Naive thymus-derived CD4-positive, alpha-beta T cell (primary cell): ENCODE results near the gene APC. TPM values are rescaled to one million over a fixed set of nuclear protein-coding genes. Genes with fewer than 3 reads are reported as not detected.
"Not testable (repeated sequence)": the region's sequence is repeated elsewhere in the genome, so short reads cannot be mapped to it uniquely, and the experiment has no call there.

Experiments
- ATAC-seq: fragments of 150-1000 bp; cut with Tn5 transposase; 2 replicates; pipeline ENCODE4 v1.10.0; 2021; ENCODE audit warnings: mild to moderate bottlenecking, moderate library complexity
- CTCF ChIA-PET: fragments of 350-600 bp; sonication (Branson Sonifier 250); formaldehyde crosslinking; loops from one replicate; lab custom pipeline; 2021; ENCODE audit warnings: antibody characterized with exemption; lab: Charles Lee
- POLR2A ChIA-PET: fragments of 350-600 bp; sonication (Branson Sonifier 250); formaldehyde crosslinking; loops from one replicate; lab custom pipeline; 2021; ENCODE audit warnings: antibody characterized with exemption, inconsistent platforms; lab: Charles Lee
- DNase-seq, 9 donors: peaks; one replicate each; pipeline versions ENCODE4 v3.0.0 to v3.0.0-alpha.2; 2020 to 2022; ENCODE audit warnings: mixed read lengths in 1 of 9
- H3K27ac ChIP-seq: one replicate; pipeline ENCODE4 v1.7.0; 2013; ENCODE audit warnings: mild to moderate bottlenecking, low read depth, low read length, moderate library complexity
- H3K27me3 ChIP-seq, 2 donors: one replicate each; pipeline ENCODE4 v1.7.0; 2013; ENCODE audit warnings: low read length in 2 of 2, mild to moderate bottlenecking in 2 of 2, moderate library complexity in 2 of 2; ENCODE audit not compliant: control insufficient read depth in 2 of 2, insufficient read depth in 2 of 2
- H3K36me3 ChIP-seq, 3 experiments: 1 replicate in 2 of 3; 2 replicates in 1 of 3; pipeline ENCODE4 v1.7.0; 2013; ENCODE audit warnings: low read length in 3 of 3, mild to moderate bottlenecking in 3 of 3, moderate library complexity in 1 of 3; ENCODE audit not compliant: insufficient read depth in 3 of 3, control insufficient read depth in 2 of 3
- H3K4me1 ChIP-seq, 2 donors: one replicate each; pipeline ENCODE4 v1.7.0; 2013; ENCODE audit warnings: low read length in 2 of 2, mild to moderate bottlenecking in 2 of 2, moderate library complexity in 1 of 2; ENCODE audit not compliant: control insufficient read depth in 2 of 2, insufficient read depth in 2 of 2
- H3K4me3 ChIP-seq: 2 replicates; pipeline ENCODE4 v1.7.0; 2013; ENCODE audit warnings: mild to moderate bottlenecking, low read length
- H3K9me3 ChIP-seq, 3 experiments: 1 replicate in 2 of 3; 2 replicates in 1 of 3; pipeline ENCODE4 v1.7.0; 2013; ENCODE audit warnings: low read length in 3 of 3; ENCODE audit not compliant: control insufficient read depth in 2 of 3
- H3K27ac Mint-ChIP-seq, 9 donors: one replicate each; pipeline ENCODE4 v1.8.0; 2020 to 2022; ENCODE audit warnings: mixed read lengths in 9 of 9, mild to moderate bottlenecking in 8 of 9, moderate library complexity in 5 of 9, inconsistent platforms in 2 of 9
- H3K27me3 Mint-ChIP-seq, 5 donors: one replicate each; pipeline ENCODE4 v1.8.0; 2021 to 2022; ENCODE audit warnings: mixed read lengths in 5 of 5, mild to moderate bottlenecking in 1 of 5
- H3K36me3 Mint-ChIP-seq, 5 donors: one replicate each; pipeline ENCODE4 v1.8.0; 2020 to 2022; ENCODE audit warnings: mixed read lengths in 5 of 5, mild to moderate bottlenecking in 3 of 5, inconsistent platforms in 1 of 5
- H3K4me1 Mint-ChIP-seq, 7 donors: one replicate each; pipeline ENCODE4 v1.8.0; 2020 to 2022; ENCODE audit warnings: mixed read lengths in 7 of 7, mild to moderate bottlenecking in 3 of 7, inconsistent platforms in 1 of 7
- H3K4me3 Mint-ChIP-seq, 10 donors: one replicate each; pipeline ENCODE4 v1.8.0; 2020 to 2022; ENCODE audit warnings: mild to moderate bottlenecking in 10 of 10, mixed read lengths in 10 of 10, moderate library complexity in 6 of 10, inconsistent platforms in 2 of 10
- H3K9me3 Mint-ChIP-seq, 11 donors: one replicate each; pipeline ENCODE4 v1.8.0; 2020 to 2022; ENCODE audit warnings: mixed read lengths in 11 of 11, mild to moderate bottlenecking in 4 of 11, inconsistent platforms in 1 of 11, moderate library complexity in 1 of 11
- intact Hi-C, 2 donors: fragments of 100-400 bp; cut with micrococcal nuclease; formaldehyde crosslinking; loops; one replicate each; pipeline ENCODE4 v1.15.1; 2023
- polyA plus RNA-seq, 2 donors: library from polyadenylated mRNA; unstranded; fragments of 300-500 nt; fragmentation: Illumina TruSeq; gene quantifications; one replicate each; pipeline ENCODE4 v1.2.3, GENCODE V29; 2021
- total RNA-seq, 6 experiments: library from RNA in 5 of 6; stranded (reverse) in 5 of 6; gene quantifications; 1 replicate in 5 of 6; 2 replicates in 1 of 6; pipeline ENCODE4 v1.2.3 and lab custom pipeline; 2021 to 2026

The APC gene
- total and polyA plus RNA-seq, 7 experiments from 2014 or later = 18.8 to 53.2 (median 34.5) TPM

DNA sequence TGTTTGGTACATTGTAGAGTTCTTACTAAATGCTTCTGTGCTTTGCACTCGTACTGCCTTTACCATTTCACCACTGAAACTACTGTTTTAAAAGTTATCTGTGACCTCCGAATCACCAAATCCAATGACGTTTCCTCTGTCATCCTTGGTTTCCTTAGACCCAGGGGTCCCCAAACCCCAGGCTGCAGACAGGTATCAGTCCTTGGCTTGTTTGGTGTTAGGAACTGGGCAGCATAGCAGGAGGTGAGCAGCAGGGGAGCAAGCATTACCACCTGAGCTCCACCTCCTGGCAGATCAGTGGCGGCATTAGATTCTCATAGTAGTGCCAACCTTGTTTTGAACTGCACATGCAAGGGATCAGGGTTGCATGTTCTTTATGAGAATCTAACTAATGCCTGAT is 26.8 kb upstream of the APC start:
- Mint-ChIP-seq H3K4me1 (peaks cover 52 to 92% (median 80%) of the 10 kb centered on the region in 7 donors), H3K36me3 (peaks cover 0 to 13% (median 10%) of the 10 kb centered on the region in 5 donors), H3K9me3 (peaks cover 0 to 4% (median 0%) of the 10 kb centered on the region in 11 donors), H3K27ac (peak overlapping the region in 4 of 9 donors; percentile 36 to 96 (median 88)), H3K27me3 (no peaks in the 10 kb centered on the region), H3K4me3 (peak overlapping the region in 7 of 10 donors; percentile 42 to 93 (median 79))
- H3K27ac ChIP-seq = no peak overlapping the region
- peak in 2 of 9 donors; percentile 10 to 13 for DNase-seq
- H3K4me3 ChIP-seq = no peak overlapping the region
- CTCF ChIA-PET = interaction anchor here (0.9 kb wide), 1 partner anchor 48 kb away, joined by 3 read pairs; no protein-coding TSS in a partner anchor
- ATAC-seq = no peak
- H3K9me3 ChIP-seq = no peaks in the 10 kb centered on the region
- H3K36me3 ChIP-seq = peaks cover 0 to 8% (median 0%) of the 10 kb centered on the region in 3 experiments
- intact Hi-C loops = no loop called here
- no peaks in the 10 kb centered on the region for H3K27me3 ChIP-seq
- H3K4me1 ChIP-seq = peaks cover 29 to 47% of the 10 kb centered on the region in 2 donors
- POLR2A ChIA-PET = interaction anchor here (0.8 to 1.3 kb wide), 5 partner anchors 9 to 265 kb away, joined by 3 to 4 read pairs (median 4); partner anchors contain the start of genes DCP2 and SRP19

- Histone ChIP-seq H3K27me3 (no peaks in the 10 kb centered on the region), H3K36me3 (peaks cover 0 to 8% (median 0%) of the 10 kb centered on the region in 3 experiments), H3K4me1 (peaks cover 29 to 45% of the 10 kb centered on the region in 2 donors), H3K27ac (no peak overlapping the region), H3K4me3 (no peak overlapping the region), H3K9me3 (no peaks in the 10 kb centered on the region)
- no peak for DNase-seq
- intact Hi-C loops = no loop called here
- ChIA-PET CTCF (interaction anchor here (0.7 kb wide), 1 partner anchor 21 kb away, joined by 8 read pairs; no protein-coding TSS in a partner anchor), POLR2A (interaction anchor here (0.7 to 1.3 kb wide), 3 partner anchors 9 to 268 kb away, joined by 3 to 4 read pairs (median 3); no protein-coding TSS in a partner anchor)
- Mint-ChIP-seq H3K27ac (peak overlapping the region in 3 of 9 donors; percentile 9 to 38 (median 24)), H3K9me3 (peaks cover 0 to 4% (median 0%) of the 10 kb centered on the region in 11 donors), H3K4me3 (peak overlapping the region in 7 of 10 donors; percentile 34 to 93 (median 62)), H3K4me1 (peaks cover 48 to 92% (median 78%) of the 10 kb centered on the region in 7 donors), H3K36me3 (peaks cover 0 to 14% (median 10%) of the 10 kb centered on the region in 5 donors), H3K27me3 (no peaks in the 10 kb centered on the region)
- no peak for ATAC-seq
These were observed 26.2 kb upstream of the APC start for GRCh38 chr5:112711436-112711835.

- Histone ChIP-seq H3K4me1 (peaks cover 21 to 38% of the 10 kb centered on the region in 2 donors), H3K9me3 (no peaks in the 10 kb centered on the region), H3K27ac (no peak overlapping the region), H3K27me3 (no peaks in the 10 kb centered on the region), H3K36me3 (no peaks in the 10 kb centered on the region), H3K4me3 (no peak overlapping the region)
- Mint-ChIP-seq H3K4me3 (peak overlapping the region in 2 of 10 donors; percentile 9 to 16), H3K4me1 (peaks cover 39 to 98% (median 81%) of the 10 kb centered on the region in 7 donors), H3K27me3 (no peaks in the 10 kb centered on the region), H3K36me3 (peaks cover 6 to 27% (median 16%) of the 10 kb centered on the region in 5 donors), H3K9me3 (peaks cover 0 to 7% (median 0%) of the 10 kb centered on the region in 11 donors), H3K27ac (no peak overlapping the region)
- CTCF ChIA-PET = interaction anchor here (0.6 kb wide), 1 partner anchor 665 kb away, joined by 3 read pairs; no protein-coding TSS in a partner anchor
- ATAC-seq (no peak), DNase-seq (no peak)
- intact Hi-C loops = no loop called here
- POLR2A ChIA-PET = no interaction called here
These were observed 24.5 kb upstream of the APC start for GRCh38 chr5:112713206-112713605.

- H3K27me3 Mint-ChIP-seq, H3K27ac ChIP-seq, H3K9me3 ChIP-seq, DNase-seq, POLR2A ChIA-PET, H3K4me1 ChIP-seq, H3K4me3 ChIP-seq, ATAC-seq, H3K9me3 Mint-ChIP-seq, H3K36me3 ChIP-seq, intact Hi-C loops, H3K27me3 ChIP-seq, H3K27ac Mint-ChIP-seq, CTCF ChIA-PET: not testable (repeated sequence)
- Mint-ChIP-seq H3K4me3 (peak overlapping the region in 2 of 10 donors; percentile 6 to 27), H3K36me3 (peaks cover 3 to 45% (median 21%) of the 10 kb centered on the region in 5 donors), H3K4me1 (peaks cover 20 to 91% (median 74%) of the 10 kb centered on the region in 7 donors)
These were observed 20.8 kb upstream of the APC start for GRCh38 chr5:112716895-112717294.

- Mint-ChIP-seq H3K4me3 (peak overlapping the region in 2 of 10 donors; percentile 6 to 52), H3K4me1 (peaks cover 15 to 91% (median 74%) of the 10 kb centered on the region in 7 donors), H3K36me3 (peaks cover 2 to 45% (median 18%) of the 10 kb centered on the region in 5 donors), H3K27me3 (no peaks in the 10 kb centered on the region), H3K27ac (no peak overlapping the region), H3K9me3 (peaks cover 0 to 7% (median 0%) of the 10 kb centered on the region in 11 donors)
- ChIA-PET CTCF (no interaction called here), POLR2A (no interaction called here)
- no peak overlapping the region for H3K4me3 ChIP-seq
- H3K4me1 ChIP-seq = no peaks in the 10 kb centered on the region
- no peaks in the 10 kb centered on the region for H3K36me3 ChIP-seq
- ATAC-seq (no peak), DNase-seq (no peak)
- intact Hi-C loops = no loop called here
- H3K27me3 ChIP-seq = no peaks in the 10 kb centered on the region
- H3K9me3 ChIP-seq = no peaks in the 10 kb centered on the region
- no peak overlapping the region for H3K27ac ChIP-seq
These were observed 20.1 kb upstream of the APC start for GRCh38 chr5:112717506-112718082.

DNA sequence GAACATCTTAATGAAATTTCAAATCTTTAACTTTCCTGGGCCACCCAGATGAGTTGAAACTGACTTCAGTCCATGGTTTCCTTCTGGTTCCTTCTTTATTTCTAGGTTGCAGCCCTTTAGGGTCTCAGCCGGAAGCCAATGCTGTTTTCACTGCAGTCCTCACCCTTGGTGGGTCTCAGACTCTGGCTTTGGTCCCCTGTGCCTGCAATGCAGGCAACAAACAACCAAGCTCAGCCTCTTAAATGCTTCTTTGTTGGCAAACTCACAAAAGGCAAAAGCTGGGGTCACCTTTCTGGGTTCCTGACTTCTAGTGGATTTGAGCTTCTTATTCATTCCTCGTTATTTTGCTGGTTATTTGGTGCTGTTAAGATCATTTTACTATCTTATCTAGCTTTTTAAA is 19.3 kb upstream of the APC start:
- ChIA-PET POLR2A (interaction anchor here (0.6 kb wide), 2 partner anchors 33 to 110 kb away, joined by 3 read pairs; no protein-coding TSS in a partner anchor), CTCF (no interaction called here)
- no peak for ATAC-seq
- Mint-ChIP-seq H3K9me3 (peaks cover 0 to 7% (median 0%) of the 10 kb centered on the region in 11 donors), H3K27ac (peak overlapping the region in 2 of 9 donors; percentile 12 to 16), H3K4me3 (peak overlapping the region in 1 of 10 donors; percentile 6), H3K36me3 (peaks cover 0 to 42% (median 16%) of the 10 kb centered on the region in 5 donors), H3K4me1 (peaks cover 13 to 91% (median 76%) of the 10 kb centered on the region in 7 donors), H3K27me3 (no peaks in the 10 kb centered on the region)
- Histone ChIP-seq H3K9me3 (no peaks in the 10 kb centered on the region), H3K27ac (no peak overlapping the region), H3K4me3 (no peak overlapping the region), H3K4me1 (no peaks in the 10 kb centered on the region), H3K36me3 (no peaks in the 10 kb centered on the region), H3K27me3 (no peaks in the 10 kb centered on the region)
- no peak for DNase-seq
- intact Hi-C loops = no loop called here
